Vagina (tissue), 2 donors: ENCODE results near the gene PADI6.

Experiments
- POLR2AphosphoS5 ChIP-seq, 2 donors: sonication (generic); formaldehyde crosslinking; IDR thresholded peaks; one replicate each; pipeline ENCODE4 v1.9.0; 2017; ENCODE audit warnings: antibody characterized with exemption in 2 of 2, mild to moderate bottlenecking in 2 of 2, low read depth in 1 of 2; ENCODE audit not compliant: insufficient read depth in 1 of 2
- TF ChIP-seq, protein P1 (sequence below), 3 experiments: fragments of 450-650 bp in 2 of 3; fragments of 200-600 bp in 1 of 3; sonication (generic) in 1 of 3; IDR thresholded peaks; one replicate each; pipeline ENCODE4 v1.5.1; 2017 to 2019; ENCODE audit warnings: antibody characterized with exemption in 3 of 3, mild to moderate bottlenecking in 2 of 3, moderate library complexity in 2 of 3

DNA sequence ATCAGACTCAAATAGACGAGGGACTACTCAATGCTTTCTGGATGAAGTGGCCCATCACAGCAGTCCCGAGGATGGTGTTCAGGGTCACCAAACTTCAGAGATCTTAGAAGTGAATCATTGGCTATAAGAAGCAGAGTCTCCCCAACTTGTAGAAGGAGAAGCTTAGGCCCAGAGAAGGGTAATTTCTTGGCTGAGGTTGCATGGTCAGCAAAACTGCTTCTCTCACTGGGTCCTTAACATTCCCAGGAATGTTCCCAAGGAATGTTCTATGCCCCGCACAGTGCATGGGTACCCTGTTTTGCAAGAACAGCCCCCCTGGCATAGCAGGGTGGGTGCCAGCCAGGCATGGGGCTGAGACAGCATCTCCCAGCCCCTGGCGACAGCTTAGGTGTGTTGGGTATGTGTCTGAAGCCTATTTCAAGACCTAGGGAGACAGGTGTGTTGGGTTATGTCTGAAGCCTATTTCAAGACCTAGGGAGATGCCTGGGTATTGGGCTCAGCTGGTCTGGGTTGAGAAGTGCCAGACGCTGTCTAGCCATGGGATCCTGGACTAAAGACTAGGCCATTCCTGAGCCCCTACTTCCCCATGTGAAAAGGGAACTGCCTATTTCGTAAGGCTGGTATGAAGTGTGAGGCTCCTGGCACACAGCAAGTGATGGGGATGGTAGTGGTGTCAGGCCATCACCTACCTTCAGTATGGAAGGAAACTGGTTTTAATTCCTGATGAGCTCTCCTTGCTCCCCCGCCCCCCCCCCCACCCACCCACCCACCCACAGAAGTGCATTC is 26.1 kb downstream of the PADI6 start:
- TF ChIP-seq POLR2AphosphoS5 (IDR thresholded peaks at IDR 0.05; ENCODE audit: insufficient read depth in 1 of 2, low read depth in 1 of 2) = no peak
- TF ChIP-seq, protein P1, sequence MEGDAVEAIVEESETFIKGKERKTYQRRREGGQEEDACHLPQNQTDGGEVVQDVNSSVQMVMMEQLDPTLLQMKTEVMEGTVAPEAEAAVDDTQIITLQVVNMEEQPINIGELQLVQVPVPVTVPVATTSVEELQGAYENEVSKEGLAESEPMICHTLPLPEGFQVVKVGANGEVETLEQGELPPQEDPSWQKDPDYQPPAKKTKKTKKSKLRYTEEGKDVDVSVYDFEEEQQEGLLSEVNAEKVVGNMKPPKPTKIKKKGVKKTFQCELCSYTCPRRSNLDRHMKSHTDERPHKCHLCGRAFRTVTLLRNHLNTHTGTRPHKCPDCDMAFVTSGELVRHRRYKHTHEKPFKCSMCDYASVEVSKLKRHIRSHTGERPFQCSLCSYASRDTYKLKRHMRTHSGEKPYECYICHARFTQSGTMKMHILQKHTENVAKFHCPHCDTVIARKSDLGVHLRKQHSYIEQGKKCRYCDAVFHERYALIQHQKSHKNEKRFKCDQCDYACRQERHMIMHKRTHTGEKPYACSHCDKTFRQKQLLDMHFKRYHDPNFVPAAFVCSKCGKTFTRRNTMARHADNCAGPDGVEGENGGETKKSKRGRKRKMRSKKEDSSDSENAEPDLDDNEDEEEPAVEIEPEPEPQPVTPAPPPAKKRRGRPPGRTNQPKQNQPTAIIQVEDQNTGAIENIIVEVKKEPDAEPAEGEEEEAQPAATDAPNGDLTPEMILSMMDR (IDR thresholded peaks at IDR 0.05) = no peak
